SW480 (cell line): ENCODE results near the gene AOPEP.

Experiments used
- DNase-seq: peaks from one replicate; pipeline ENCODE4 v3.0.0-alpha.2; 2016; ENCODE audit warnings: low spot score

Gene AOPEP

GRCh38 chr9:94791435-94791834 is 64.9 kb downstream of the AOPEP start:
- no peak for DNase-seq

- no peak for DNase-seq
Measured at GRCh38 chr9:94792511-94792910, 66.0 kb downstream of the AOPEP start.

- DNase-seq, result no peak
Measured at GRCh38 chr9:94794476-94795167, 68.1 kb downstream of the AOPEP start.

GRCh38 chr9:94796687-94797086 is 70.2 kb downstream of the AOPEP start:
- no peak for DNase-seq

GRCh38 chr9:94798201-94798600 is 71.7 kb downstream of the AOPEP start:
- DNase-seq, result no peak

GRCh38 chr9:94798708-94799107 is 72.2 kb downstream of the AOPEP start:
- no peak for DNase-seq

- DNase-seq, result peak; percentile 67
Measured at GRCh38 chr9:94799578-94800264, 73.2 kb downstream of the AOPEP start.

GRCh38 chr9:94800424-94801117 is 74.1 kb downstream of the AOPEP start:
- no peak for DNase-seq

- DNase-seq, result no peak
Measured at GRCh38 chr9:94801234-94801633, 74.7 kb downstream of the AOPEP start.

- no peak for DNase-seq
Measured at GRCh38 chr9:94801681-94802080, 75.2 kb downstream of the AOPEP start.

- DNase-seq, result no peak
Measured at GRCh38 chr9:94802251-94802650, 75.8 kb downstream of the AOPEP start.

GRCh38 chr9:94802793-94803192 is 76.3 kb downstream of the AOPEP start:
- DNase-seq, result peak; percentile 87

- DNase-seq, result no peak
Measured at GRCh38 chr9:94804316-94804715, 77.8 kb downstream of the AOPEP start.

- DNase-seq, result no peak
Measured at GRCh38 chr9:94805051-94805489, 78.6 kb downstream of the AOPEP start.

- DNase-seq, result peak; percentile 79
Measured at GRCh38 chr9:94805585-94805984, 79.1 kb downstream of the AOPEP start.

GRCh38 chr9:94806307-94806893 is 79.9 kb downstream of the AOPEP start:
- no peak for DNase-seq

GRCh38 chr9:94807556-94807955 is 81.1 kb downstream of the AOPEP start:
- no peak for DNase-seq

- DNase-seq, result no peak
Measured at GRCh38 chr9:94808926-94809700, 82.6 kb downstream of the AOPEP start.

GRCh38 chr9:94809778-94810177 is 83.3 kb downstream of the AOPEP start:
- no peak for DNase-seq

- DNase-seq, result no peak
Measured at GRCh38 chr9:94811074-94811473, 84.6 kb downstream of the AOPEP start.

GRCh38 chr9:94812343-94812742 is 85.8 kb downstream of the AOPEP start:
- peak; percentile 46 for DNase-seq

- no peak for DNase-seq
Measured at GRCh38 chr9:94813379-94813778, 86.9 kb downstream of the AOPEP start.
